HepG2 (cell line): Measurements from ENCODE around the gene AMHR2. TPM values are rescaled to one million over a fixed set of nuclear protein-coding genes. Genes with fewer than 3 reads are reported as not detected.
A peak's percentile ranks its signal among the peaks of the same experiment; 100 is the strongest.

Experiments
- GATAD1 ChIP-seq: IDR thresholded peaks from 2 replicates; pipeline ENCODE4 v1.6.1; 2016; ENCODE audit warnings: missing genetic modification reagents, missing compliant biosample characterization
- KAT2B ChIP-seq: fragments of 150-350 bp; IDR thresholded peaks from 2 replicates; pipeline ENCODE4 v1.6.1; 2014; ENCODE audit warnings: low read depth, low read length, borderline replicate concordance
- MTA1 ChIP-seq: sonication (generic); formaldehyde crosslinking; IDR thresholded peaks from 2 replicates; pipeline ENCODE4 v1.4.0; 2020; ENCODE audit warnings: missing genetic modification reagents, mild to moderate bottlenecking, borderline replicate concordance
- RELA ChIP-seq: sonication (generic); formaldehyde crosslinking; IDR thresholded peaks from 2 replicates; pipeline ENCODE4 v1.4.0; 2020; ENCODE audit warnings: missing genetic modification reagents
- RFX1 ChIP-seq: fragments of 450-650 bp; IDR thresholded peaks from 2 replicates; pipeline ENCODE4 v1.6.1; 2017
- SRY ChIP-seq: sonication (generic); formaldehyde crosslinking; IDR thresholded peaks from 2 replicates; pipeline ENCODE4 v1.8.0; 2022; ENCODE audit warnings: mild to moderate bottlenecking, missing genetic modification reagents
- TARDBP ChIP-seq: sonication (generic); formaldehyde crosslinking; IDR thresholded peaks from 2 replicates; pipeline ENCODE4 v1.8.0; 2022; ENCODE audit warnings: mild to moderate bottlenecking, missing genetic modification reagents
- TEAD3 ChIP-seq: optimal IDR thresholded peaks from 2 replicates; pipeline ENCODE3; 2016; ENCODE audit warnings: borderline replicate concordance
- ZNF138 ChIP-seq: sonication (generic); formaldehyde crosslinking; IDR thresholded peaks from 2 replicates; pipeline ENCODE4 v1.5.0; 2020; ENCODE audit warnings: mild to moderate bottlenecking, low read depth, missing genetic modification reagents
- ZNF280B ChIP-seq: sonication (generic); formaldehyde crosslinking; IDR thresholded peaks from 2 replicates; pipeline ENCODE4 v1.5.0; 2020; ENCODE audit warnings: missing genetic modification reagents, mild to moderate bottlenecking, borderline replicate concordance
- ZNF441 ChIP-seq: sonication (generic); formaldehyde crosslinking; IDR thresholded peaks from 2 replicates; pipeline ENCODE4 v1.7.0; 2021; ENCODE audit warnings: missing genetic modification reagents, borderline replicate concordance
- ZNF556 ChIP-seq: sonication (generic); formaldehyde crosslinking; IDR thresholded peaks from 2 replicates; pipeline ENCODE4 v1.4.0; 2020; ENCODE audit warnings: mild to moderate bottlenecking, missing genetic modification reagents, borderline replicate concordance
- ZNF616 ChIP-seq: sonication (generic); formaldehyde crosslinking; IDR thresholded peaks from 2 replicates; pipeline ENCODE4 v1.5.0; 2020; ENCODE audit warnings: low read depth, mild to moderate bottlenecking, missing genetic modification reagents
- ZNF646 ChIP-seq: sonication (generic); formaldehyde crosslinking; IDR thresholded peaks from 2 replicates; pipeline ENCODE4 v1.9.0; 2021; ENCODE audit warnings: mild to moderate bottlenecking, missing genetic modification reagents
- ZNF704 ChIP-seq: sonication (generic); formaldehyde crosslinking; IDR thresholded peaks from 2 replicates; pipeline ENCODE4 v1.8.1; 2023; ENCODE audit warnings: mild to moderate bottlenecking, inconsistent platforms, moderate library complexity, missing genetic modification reagents, borderline replicate concordance
- ZNF790 ChIP-seq: sonication (generic); formaldehyde crosslinking; IDR thresholded peaks from 2 replicates; pipeline ENCODE4 v1.8.0; 2022; ENCODE audit warnings: missing genetic modification reagents, mild to moderate bottlenecking, borderline replicate concordance
- polyA plus RNA-seq, 8 experiments: library from polyadenylated mRNA; depleted of rRNA in 3 of 8; stranded (reverse) in 7 of 8; unstranded in 1 of 8; fragments of >200 nt; fragmentation: Illumina TruSeq in 4 of 8; extraction: Trizol in 4 of 8; gene quantifications; 2 replicates each; pipeline versions ENCODE4 v1.2.1 to v1.2.3, GENCODE V29; 2011 to 2016; ENCODE audit warnings: low read depth in 4 of 8, missing spikeins in 1 of 8, mixed read lengths in 1 of 8; ENCODE audit not compliant: insufficient read depth in 1 of 8
- total RNA-seq, 5 experiments: library from RNA; depleted of rRNA; stranded (reverse); fragments of >200 nt; fragmentation: Illumina TruSeq; extraction: Trizol; gene quantifications; 2 replicates each; pipeline ENCODE4 v1.2.3, GENCODE V29; 2016; ENCODE audit warnings: low read depth in 1 of 5
- TF ChIP-seq, protein P1 (sequence below): sonication (generic); formaldehyde crosslinking; IDR thresholded peaks from 2 replicates; pipeline ENCODE4 v1.4.0; 2020; ENCODE audit warnings: missing genetic modification reagents, low read depth, mild to moderate bottlenecking, borderline replicate concordance
- TF ChIP-seq, protein P2 (sequence below): sonication (generic); formaldehyde crosslinking; IDR thresholded peaks from 2 replicates; pipeline ENCODE4 v1.8.1; 2023; ENCODE audit warnings: missing genetic modification reagents, mild to moderate bottlenecking, borderline replicate concordance

The AMHR2 gene
- total and polyA plus RNA-seq, 2 of the 13 experiments (the other 11 are each of a cell fraction or from before 2014, with no cell fraction given) = 0.24 to 0.58 TPM

- TF ChIP-seq ZNF646 (CRISPR knock-in tag) = no peak
- peak; percentile 94 for TF ChIP-seq SRY (CRISPR knock-in tag)
- TF ChIP-seq ZNF280B (CRISPR knock-in tag) = 0 out of 2 replicates have a peak, but pooled peaks have one; percentile 32
- TF ChIP-seq, protein P1, sequence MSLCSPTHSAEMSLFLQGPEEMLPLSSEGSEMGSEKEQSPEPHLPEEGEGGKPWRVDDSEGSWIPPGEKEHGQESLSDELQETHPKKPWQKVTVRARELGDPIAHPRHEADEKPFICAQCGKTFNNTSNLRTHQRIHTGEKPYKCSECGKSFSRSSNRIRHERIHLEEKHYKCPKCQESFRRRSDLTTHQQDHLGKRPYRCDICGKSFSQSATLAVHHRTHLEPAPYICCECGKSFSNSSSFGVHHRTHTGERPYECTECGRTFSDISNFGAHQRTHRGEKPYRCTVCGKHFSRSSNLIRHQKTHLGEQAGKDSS (CRISPR knock-in tag) = no peak
- peak; percentile 62; the same call in 1 of the 2 replicates for TF ChIP-seq GATAD1
- TF ChIP-seq ZNF616 (CRISPR knock-in tag) = 0 out of 2 replicates have a peak, but pooled peaks have one; percentile 27
- TF ChIP-seq ZNF704 (CRISPR knock-in tag) = peak; percentile 37; the same call in 1 of the 2 replicates
- no peak for TF ChIP-seq KAT2B
- TF ChIP-seq TEAD3 = no peak
- TF ChIP-seq ZNF790 (CRISPR knock-in tag) = 0 out of 2 replicates have a peak, but pooled peaks have one; percentile 42
- no peak for TF ChIP-seq MTA1
- TF ChIP-seq RELA = no peak
- TF ChIP-seq, protein P2, sequence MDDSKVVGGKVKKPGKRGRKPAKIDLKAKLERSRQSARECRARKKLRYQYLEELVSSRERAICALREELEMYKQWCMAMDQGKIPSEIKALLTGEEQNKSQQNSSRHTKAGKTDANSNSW (CRISPR knock-in tag) = no peak
- no peak for TF ChIP-seq TARDBP (CRISPR knock-in tag)
- TF ChIP-seq RFX1 = no peak
- peak; percentile 8; the same call in 1 of the 2 replicates for TF ChIP-seq ZNF556 (CRISPR knock-in tag)
- peak; percentile 41; the same call in 1 of the 2 replicates for TF ChIP-seq ZNF441 (CRISPR knock-in tag)
- no peak for TF ChIP-seq ZNF138 (CRISPR knock-in tag)
Measured at GRCh38 chr12:53452159-53453077, 28.8 kb downstream of the AMHR2 start (continued).
